Thyroid gland (tissue), 4 donors: Measurements from ENCODE around the gene CDC20B. TPM values are rescaled to one million over a fixed set of nuclear protein-coding genes. Genes with fewer than 3 reads are reported as not detected.

Experiments
- DNase-seq, 2 donors: peaks; one replicate each; pipeline ENCODE4 v3.0.0-alpha.2; 2019
- H3K27ac ChIP-seq, 3 donors: fragments of 200-600 bp; sonication (generic); 1 replicate in 2 of 3; 2 replicates in 1 of 3; pipeline ENCODE4 v1.5.1; 2016 to 2019; ENCODE audit warnings: mild to moderate bottlenecking in 1 of 3, moderate library complexity in 1 of 3
- H3K27me3 ChIP-seq: fragments of 200-600 bp; sonication (generic); one replicate; pipeline ENCODE4 v1.5.1; 2019
- H3K36me3 ChIP-seq, 2 donors: fragments of 200-600 bp; sonication (generic); one replicate each; pipeline ENCODE4 v1.5.1; 2016 to 2019
- H3K4me1 ChIP-seq, 2 donors: fragments of 200-600 bp; sonication (generic); one replicate each; pipeline ENCODE4 v1.5.1; 2017 to 2019
- H3K4me3 ChIP-seq, 3 donors: fragments of 200-600 bp; sonication (generic); replicated peaks in 1 of 3; 1 replicate in 2 of 3; 2 replicates in 1 of 3; pipeline ENCODE4 v1.5.1; 2016; ENCODE audit warnings: mild to moderate bottlenecking in 1 of 3
- H3K9me3 ChIP-seq: fragments of 200-600 bp; sonication (generic); one replicate; pipeline ENCODE4 v1.5.1; 2017
- CTCF ChIP-seq, 6 experiments: fragments of 200-600 bp in 3 of 6; fragments of 450-650 bp in 3 of 6; sonication (generic) in 3 of 6; IDR thresholded peaks; one replicate each; pipeline ENCODE4 v1.5.1; 2016 to 2019; ENCODE audit warnings: antibody characterized with exemption in 6 of 6, mild to moderate bottlenecking in 2 of 6, inconsistent platforms in 1 of 6, moderate library complexity in 1 of 6
- POLR2A ChIP-seq, 2 donors: fragments of 450-650 bp; IDR thresholded peaks; one replicate each; pipeline ENCODE4 v1.6.1; 2017; ENCODE audit warnings: antibody characterized with exemption in 2 of 2, mild to moderate bottlenecking in 2 of 2, moderate library complexity in 1 of 2
- WGBS, 2 donors: methylation state at CpG; one replicate each; pipeline ENCODE4 v1.1.5; 2017; 5-methylcytosine and 5-hydroxymethylcytosine counted together
- intact Hi-C: fragments of 100-400 bp; cut with DNase I; formaldehyde crosslinking; loops from one replicate; pipeline ENCODE4 v1.15.1; 2023
- total RNA-seq, 4 donors: library from RNA; depleted of rRNA; stranded (reverse); fragments of >200 nt; gene quantifications; one replicate each; pipeline ENCODE4 v1.2.3, GENCODE V29; 2016

The CDC20B gene
- total RNA-seq, 4 donors from 2014 or later: not detected

GRCh38 chr5:55160493-55161209 lies 12.3 kb downstream of the CDC20B start:
- Histone ChIP-seq H3K27ac (peak overlapping the region; percentile 29 to 81 (median 69)), H3K36me3 (no peaks in the 10 kb centered on the region), H3K4me1 (no peaks in the 10 kb centered on the region), H3K27me3 (no peaks in the 10 kb centered on the region), H3K4me3 (peak overlapping the region in 2 of 3 donors; percentile 14 to 22), H3K9me3 (no peaks in the 10 kb centered on the region)
- 2 to 7% methylated on average over 9 of the region's 9 CpGs for WGBS, 2 donors
- intact Hi-C loops: no loop called here
- TF ChIP-seq CTCF (IDR thresholded peaks at IDR 0.05) (no peak), POLR2A (IDR thresholded peaks at IDR 0.05) (peak in 1 of 2 donors; percentile 77)
- peak; percentile 79 to 86 for DNase-seq

DNA sequence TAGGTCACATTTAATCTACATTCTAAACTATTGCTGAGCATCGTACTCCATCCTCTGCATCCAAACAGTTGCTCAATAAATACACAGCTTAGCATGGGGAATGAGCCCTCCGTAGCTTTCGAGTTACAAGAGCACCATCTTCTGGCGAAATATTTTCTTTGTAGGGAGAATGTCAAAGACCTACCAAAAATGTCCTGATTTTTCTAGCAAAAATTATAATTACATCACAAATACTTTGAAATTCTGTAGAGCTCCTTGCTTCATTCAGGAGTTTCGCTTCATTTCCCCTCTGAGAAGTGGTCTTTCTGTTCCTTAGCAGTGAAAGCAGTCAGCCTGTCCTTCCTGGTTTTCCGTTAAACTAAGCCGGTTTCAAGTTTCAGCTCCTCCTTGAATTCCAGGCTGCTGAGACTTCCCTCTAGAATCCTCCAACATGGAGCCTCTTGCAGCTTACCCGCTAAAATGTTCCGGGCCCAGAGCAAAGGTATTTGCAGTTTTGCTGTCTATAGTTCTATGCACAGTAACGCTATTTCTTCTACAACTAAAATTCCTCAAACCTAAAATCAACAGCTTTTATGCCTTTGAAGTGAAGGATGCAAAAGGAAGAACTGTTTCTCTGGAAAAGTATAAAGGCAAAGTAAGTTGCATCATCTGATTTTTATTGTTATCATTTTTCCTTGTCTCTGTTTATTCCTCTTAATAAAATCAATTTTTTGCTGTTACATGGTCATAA lies 13.0 kb downstream of the CDC20B start, which contains the start of gene GPX8:
Gene GPX8, plus strand, starts transcription at position 409 of the 730 bp plus-strand sequence. Its CDS starts 22 bp downstream, at position 431.
- peak; percentile 38 to 47 for DNase-seq
- no peaks in the 10 kb centered on the region for H3K36me3 ChIP-seq

GRCh38 chr5:55154873-55155272 lies 18.1 kb downstream of the CDC20B start:
- Histone ChIP-seq H3K36me3 (no peaks in the 10 kb centered on the region), H3K9me3 (no peaks in the 10 kb centered on the region), H3K4me3 (no peak overlapping the region), H3K4me1 (no peaks in the 10 kb centered on the region), H3K27me3 (no peaks in the 10 kb centered on the region), H3K27ac (no peak overlapping the region)
- DNase-seq: no peak
- intact Hi-C loops: loop anchor here (10.0 kb wide), 1 partner anchor 250 kb away; no protein-coding TSS in a partner anchor
- TF ChIP-seq POLR2A (IDR thresholded peaks at IDR 0.05) (no peak), CTCF (IDR thresholded peaks at IDR 0.05) (no peak)
- 62 to 65% methylated on average over 3 of the region's 3 CpGs for whole genome bisulfite sequencing, 2 donors

More for the DNA sequence above, 13.0 kb downstream of the CDC20B start, which contains the start of gene GPX8:
- no peaks in the 10 kb centered on the region for H3K4me1 ChIP-seq
- peak within 1 kb of the TSS in 2 of 3 donors; percentile 14 to 22 for H3K4me3 ChIP-seq
- no peaks in the 10 kb centered on the region for H3K9me3 ChIP-seq
- intact Hi-C loops: loop anchor here (10.0 kb wide), 1 partner anchor 255 kb away; no protein-coding TSS in a partner anchor
- TF ChIP-seq CTCF (IDR thresholded peaks at IDR 0.05) (peak in 5 of 6 experiments; percentile 14 to 76 (median 52)), POLR2A (IDR thresholded peaks at IDR 0.05) (peak in 1 of 2 donors; percentile 57)
- 2% methylated on average over 10 of the region's 10 CpGs for WGBS, 2 donors
- H3K27ac ChIP-seq: peak within 1 kb of the TSS; percentile 59 to 81 (median 69)
- H3K27me3 ChIP-seq: no peaks in the 10 kb centered on the region

DNA sequence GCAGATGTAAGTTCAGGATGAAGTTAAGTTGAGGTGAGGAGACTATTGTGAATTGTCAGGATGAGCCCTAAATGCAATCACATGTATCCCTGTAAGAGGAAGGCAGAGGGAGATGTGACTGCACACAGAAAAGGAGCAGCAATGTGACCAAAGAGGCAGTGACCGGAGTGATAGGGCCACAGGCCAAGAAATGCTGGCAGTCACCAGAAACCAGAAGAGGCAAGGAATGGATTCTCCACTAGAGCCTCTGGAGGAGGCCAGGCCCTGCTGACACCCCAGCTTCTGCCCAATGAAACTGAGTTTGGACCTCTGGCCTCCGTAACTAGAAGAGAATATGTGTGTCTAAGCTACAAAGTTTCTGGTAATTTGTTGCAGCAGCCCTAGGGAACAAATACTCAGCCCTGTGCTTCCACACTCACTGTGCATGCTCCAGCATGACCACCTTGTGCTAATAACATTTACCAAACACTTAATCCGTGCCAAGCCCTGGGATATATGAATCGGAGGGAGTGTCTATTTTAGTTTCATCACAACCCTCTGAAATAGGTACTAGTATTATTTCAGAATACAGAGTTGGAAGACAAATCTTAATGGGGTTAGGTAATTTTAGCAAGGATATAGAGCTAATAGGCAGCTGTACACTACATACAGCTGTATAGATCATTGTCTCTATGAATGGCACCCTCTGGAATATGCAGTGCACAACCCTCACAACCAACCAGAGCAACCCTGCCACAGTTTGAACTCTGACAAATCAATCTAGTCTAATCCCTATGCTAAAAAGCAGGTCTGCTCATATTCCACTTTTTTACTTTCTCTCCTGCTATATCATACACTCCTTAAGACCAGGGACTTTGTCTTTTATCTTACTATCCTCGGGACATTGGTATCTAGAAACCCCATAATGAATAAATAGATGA lies 20.8 kb downstream of the CDC20B start:
- Histone ChIP-seq H3K27me3 (no peaks in the 10 kb centered on the region), H3K27ac (no peak overlapping the region), H3K36me3 (no peaks in the 10 kb centered on the region), H3K4me1 (no peaks in the 10 kb centered on the region), H3K4me3 (no peak overlapping the region), H3K9me3 (no peaks in the 10 kb centered on the region)
- DNase-seq: no peak
- intact Hi-C loops: loop anchor here (10.0 kb wide), 1 partner anchor 247 kb away; no protein-coding TSS in a partner anchor
- WGBS, 2 donors: 64 to 79% methylated on average over 4 to 5 of the region's 5 CpGs
- no peak for TF ChIP-seq POLR2A (IDR thresholded peaks at IDR 0.05)
- no peak for TF ChIP-seq CTCF (IDR thresholded peaks at IDR 0.05)
